Natural killer cell (primary cell): Measurements from ENCODE around the gene FER. TPM values are rescaled to one million over a fixed set of nuclear protein-coding genes. Genes with fewer than 3 reads are reported as not detected.

Experiments used
- ATAC-seq, 3 donors: fragments of 150-1000 bp in 2 of 3; fragments of 200-7000 bp in 1 of 3; cut with Tn5 transposase; 1 replicate in 1 of 3; 2 replicates in 2 of 3; pipeline ENCODE4 v1.10.0; 2021; ENCODE audit warnings: mild to moderate bottlenecking in 2 of 3, moderate library complexity in 2 of 3
- DNase-seq, 2 donors: peaks; one replicate each; pipeline versions ENCODE4 v3.0.0 to v3.0.0-alpha.2; 2013 to 2021; ENCODE audit warnings: mixed read lengths in 1 of 2
- H3K27ac ChIP-seq: one replicate; pipeline ENCODE4 v1.5.1; 2013; ENCODE audit warnings: mild to moderate bottlenecking, low read length
- H3K27me3 ChIP-seq: one replicate; pipeline ENCODE4 v1.6.1; 2013; ENCODE audit warnings: low read length; ENCODE audit not compliant: control insufficient read depth, insufficient read depth
- H3K36me3 ChIP-seq: one replicate; pipeline ENCODE4 v1.6.1; 2013; ENCODE audit warnings: low read length; ENCODE audit not compliant: control insufficient read depth, insufficient read depth
- H3K4me1 ChIP-seq: one replicate; pipeline ENCODE4 v1.6.1; 2013; ENCODE audit warnings: low read length; ENCODE audit not compliant: control insufficient read depth, insufficient read depth
- H3K4me3 ChIP-seq: one replicate; pipeline ENCODE4 v1.5.1; 2013; ENCODE audit warnings: low read length
- H3K9me3 ChIP-seq: one replicate; pipeline ENCODE4 v1.6.1; 2013; ENCODE audit warnings: low read length; ENCODE audit not compliant: control insufficient read depth, insufficient read depth
- H3K27ac Mint-ChIP-seq, 2 donors: one replicate each; pipeline ENCODE4 v1.8.0; 2022; ENCODE audit warnings: mild to moderate bottlenecking in 2 of 2, mixed read lengths in 2 of 2, moderate library complexity in 1 of 2
- H3K27me3 Mint-ChIP-seq, 2 donors: one replicate each; pipeline ENCODE4 v1.8.0; 2022; ENCODE audit warnings: low read depth in 2 of 2, mixed read lengths in 2 of 2
- H3K36me3 Mint-ChIP-seq: one replicate; pipeline ENCODE4 v1.8.0; 2022; ENCODE audit warnings: mixed read lengths
- H3K4me1 Mint-ChIP-seq, 2 donors: one replicate each; pipeline ENCODE4 v1.8.0; 2022; ENCODE audit warnings: mixed read lengths in 2 of 2
- H3K4me3 Mint-ChIP-seq: one replicate; pipeline ENCODE4 v1.8.0; 2022; ENCODE audit warnings: mild to moderate bottlenecking, moderate library complexity, mixed read lengths
- H3K9me3 Mint-ChIP-seq, 2 donors: one replicate each; pipeline ENCODE4 v1.8.0; 2022; ENCODE audit warnings: mixed read lengths in 2 of 2
- WGBS: methylation state at CpG from one replicate; pipeline ENCODE4 v1.1.7; 2013; ENCODE audit warnings: missing lambda C conversion rate; ENCODE audit not compliant: insufficient coverage; 5-methylcytosine and 5-hydroxymethylcytosine counted together
- intact Hi-C: fragments of 100-400 bp; cut with micrococcal nuclease; formaldehyde crosslinking; loops from one replicate; pipeline ENCODE4 v1.14.2; 2022
- total RNA-seq, 4 donors: library from RNA; stranded (reverse); fragments of 120-200 nt in 1 of 4; gene quantifications; one replicate each; pipeline versions ENCODE4 v1.2.3 to v1.2.4, GENCODE V29; 2013 to 2022
- TF ChIP-seq, protein P1 (sequence below): fragments of 200-600 bp; IDR thresholded peaks from one replicate; pipeline ENCODE4 v1.8.0; 2022; ENCODE audit warnings: antibody characterized with exemption

Gene FER
- total RNA-seq, 3 donors from 2014 or later (not counting 1 experiment from before 2014, with no cell fraction given), result 17.3 to 25.2 (median 19.4) TPM

DNA sequence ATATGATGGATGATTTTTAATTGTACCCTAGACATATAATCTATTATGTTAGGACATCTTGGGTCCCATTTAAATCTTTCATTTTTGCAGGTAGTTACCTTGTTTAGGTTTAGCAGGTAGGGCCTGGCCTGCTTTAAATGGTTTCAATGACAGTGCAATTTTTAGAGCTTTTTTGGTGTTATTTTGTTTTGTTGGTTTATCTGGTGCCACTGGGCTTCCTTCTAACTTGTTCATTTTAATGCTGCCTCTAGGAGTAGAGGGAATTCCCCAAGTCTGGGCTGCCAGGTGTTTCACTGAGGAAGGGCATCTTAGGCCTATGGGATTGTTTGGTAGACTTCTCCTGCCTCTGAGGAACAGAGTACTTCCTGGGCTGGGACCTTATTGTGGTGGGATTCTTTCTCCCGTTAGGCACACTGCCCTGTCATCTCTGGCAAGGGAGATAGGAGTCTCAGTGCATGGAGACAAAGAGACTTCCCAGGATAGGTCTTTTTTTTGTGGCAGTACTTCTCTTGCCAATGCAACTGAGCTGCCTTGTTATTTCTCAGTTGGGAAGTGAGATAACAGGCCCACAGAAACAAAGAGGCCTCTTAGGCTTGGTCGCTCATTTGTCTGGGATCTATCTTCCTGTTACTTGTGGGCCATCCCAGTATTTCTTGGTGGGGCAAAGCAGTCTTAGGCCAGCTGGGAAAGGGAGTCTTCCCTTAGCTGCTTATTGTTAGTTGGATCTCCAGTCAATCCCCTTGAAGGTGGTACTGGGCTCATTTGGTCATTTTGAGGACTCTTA, 282.9 kb downstream of the FER start:
- Histone ChIP-seq H3K27ac (no peak overlapping the region), H3K36me3 (no peaks in the 10 kb centered on the region), H3K4me3 (no peak overlapping the region), H3K27me3 (no peaks in the 10 kb centered on the region), H3K9me3 (no peaks in the 10 kb centered on the region), H3K4me1 (no peaks in the 10 kb centered on the region)
- Mint-ChIP-seq H3K4me3 (no peak overlapping the region), H3K36me3 (no peaks in the 10 kb centered on the region), H3K4me1 (peaks cover 3 to 5% of the 10 kb centered on the region in 2 donors), H3K27me3 (no peaks in the 10 kb centered on the region), H3K27ac (no peak overlapping the region), H3K9me3 (no peaks in the 10 kb centered on the region)
- WGBS, result 88% methylated on average over 2 of the region's 2 CpGs
- intact Hi-C loops, result no loop called here
- ATAC-seq (no peak), DNase-seq (no peak)
- TF ChIP-seq, protein P1, sequence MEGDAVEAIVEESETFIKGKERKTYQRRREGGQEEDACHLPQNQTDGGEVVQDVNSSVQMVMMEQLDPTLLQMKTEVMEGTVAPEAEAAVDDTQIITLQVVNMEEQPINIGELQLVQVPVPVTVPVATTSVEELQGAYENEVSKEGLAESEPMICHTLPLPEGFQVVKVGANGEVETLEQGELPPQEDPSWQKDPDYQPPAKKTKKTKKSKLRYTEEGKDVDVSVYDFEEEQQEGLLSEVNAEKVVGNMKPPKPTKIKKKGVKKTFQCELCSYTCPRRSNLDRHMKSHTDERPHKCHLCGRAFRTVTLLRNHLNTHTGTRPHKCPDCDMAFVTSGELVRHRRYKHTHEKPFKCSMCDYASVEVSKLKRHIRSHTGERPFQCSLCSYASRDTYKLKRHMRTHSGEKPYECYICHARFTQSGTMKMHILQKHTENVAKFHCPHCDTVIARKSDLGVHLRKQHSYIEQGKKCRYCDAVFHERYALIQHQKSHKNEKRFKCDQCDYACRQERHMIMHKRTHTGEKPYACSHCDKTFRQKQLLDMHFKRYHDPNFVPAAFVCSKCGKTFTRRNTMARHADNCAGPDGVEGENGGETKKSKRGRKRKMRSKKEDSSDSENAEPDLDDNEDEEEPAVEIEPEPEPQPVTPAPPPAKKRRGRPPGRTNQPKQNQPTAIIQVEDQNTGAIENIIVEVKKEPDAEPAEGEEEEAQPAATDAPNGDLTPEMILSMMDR, result no peak

- no peak overlapping the region for H3K4me3 Mint-ChIP-seq
- WGBS, result 82% methylated on average over 1 of the region's 1 CpG
Observed at GRCh38 chr5:109034306-109034705, 286.6 kb downstream of the FER start.

GRCh38 chr5:109035436-109035835, 287.7 kb downstream of the FER start:
- Mint-ChIP-seq H3K36me3 (no peaks in the 10 kb centered on the region), H3K9me3 (no peaks in the 10 kb centered on the region), H3K27me3 (no peaks in the 10 kb centered on the region), H3K4me3 (no peak overlapping the region), H3K4me1 (peaks cover 3 to 5% of the 10 kb centered on the region in 2 donors), H3K27ac (no peak overlapping the region)
- Histone ChIP-seq H3K4me1 (no peaks in the 10 kb centered on the region), H3K27me3 (no peaks in the 10 kb centered on the region), H3K36me3 (no peaks in the 10 kb centered on the region), H3K4me3 (no peak overlapping the region), H3K27ac (no peak overlapping the region), H3K9me3 (no peaks in the 10 kb centered on the region)
- no peak for ATAC-seq
- TF ChIP-seq, protein P1, result no peak
- no peak for DNase-seq
- intact Hi-C loops, result no loop called here
- 100% methylated on average over 1 of the region's 4 CpGs for WGBS

More at GRCh38 chr5:109034306-109034705, 286.6 kb downstream of the FER start:
- no peak overlapping the region for H3K27ac ChIP-seq
- no peaks in the 10 kb centered on the region for H3K9me3 ChIP-seq
- Mint-ChIP-seq H3K4me1 (peaks cover 3 to 5% of the 10 kb centered on the region in 2 donors), H3K27me3 (no peaks in the 10 kb centered on the region), H3K9me3 (no peaks in the 10 kb centered on the region), H3K27ac (no peak overlapping the region), H3K36me3 (no peaks in the 10 kb centered on the region)
- no peaks in the 10 kb centered on the region for H3K27me3 ChIP-seq
- H3K4me1 ChIP-seq, result no peaks in the 10 kb centered on the region
- no peak overlapping the region for H3K4me3 ChIP-seq
- intact Hi-C loops, result no loop called here
- ATAC-seq, result no peak
- DNase-seq, result no peak
- H3K36me3 ChIP-seq, result no peaks in the 10 kb centered on the region
- TF ChIP-seq, protein P1, result no peak
